ENCODE data around the gene PCDHAC2. TPM values are rescaled to one million over a fixed set of nuclear protein-coding genes. Genes with fewer than 3 reads are reported as not detected.

Gene PCDHAC2
- polyA plus RNA-seq, 2 of the 4 experiments (the other 2 are of a cell fraction) = 1.2 to 5.3 TPM

DNA sequence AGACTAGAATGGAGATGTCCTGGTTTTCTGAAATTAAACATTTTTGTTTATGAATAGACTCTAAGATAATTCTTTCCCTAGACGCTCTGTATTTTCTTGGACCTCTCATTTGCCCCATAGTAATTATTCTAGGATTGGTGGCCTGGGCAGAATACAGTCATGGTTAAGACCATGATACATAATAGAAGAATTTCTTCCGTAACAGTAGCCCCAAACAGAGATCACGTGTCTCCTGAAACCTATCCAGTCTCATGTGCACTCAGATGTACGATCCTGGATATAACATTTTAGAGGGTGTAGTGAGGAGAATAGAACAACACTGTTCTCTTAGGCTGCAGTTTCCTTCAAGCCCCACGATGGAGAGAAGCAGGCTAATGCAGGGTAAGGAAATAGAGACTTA lies 22.3 kb downstream of the PCDHAC2 start:
- CTCF ChIA-PET = interaction anchor here (1.1 to 2.3 kb wide), 3 partner anchors 15 to 119 kb away, joined by 3 to 6 read pairs (median 3); partner anchors contain the start of gene PCDHA11

DNA sequence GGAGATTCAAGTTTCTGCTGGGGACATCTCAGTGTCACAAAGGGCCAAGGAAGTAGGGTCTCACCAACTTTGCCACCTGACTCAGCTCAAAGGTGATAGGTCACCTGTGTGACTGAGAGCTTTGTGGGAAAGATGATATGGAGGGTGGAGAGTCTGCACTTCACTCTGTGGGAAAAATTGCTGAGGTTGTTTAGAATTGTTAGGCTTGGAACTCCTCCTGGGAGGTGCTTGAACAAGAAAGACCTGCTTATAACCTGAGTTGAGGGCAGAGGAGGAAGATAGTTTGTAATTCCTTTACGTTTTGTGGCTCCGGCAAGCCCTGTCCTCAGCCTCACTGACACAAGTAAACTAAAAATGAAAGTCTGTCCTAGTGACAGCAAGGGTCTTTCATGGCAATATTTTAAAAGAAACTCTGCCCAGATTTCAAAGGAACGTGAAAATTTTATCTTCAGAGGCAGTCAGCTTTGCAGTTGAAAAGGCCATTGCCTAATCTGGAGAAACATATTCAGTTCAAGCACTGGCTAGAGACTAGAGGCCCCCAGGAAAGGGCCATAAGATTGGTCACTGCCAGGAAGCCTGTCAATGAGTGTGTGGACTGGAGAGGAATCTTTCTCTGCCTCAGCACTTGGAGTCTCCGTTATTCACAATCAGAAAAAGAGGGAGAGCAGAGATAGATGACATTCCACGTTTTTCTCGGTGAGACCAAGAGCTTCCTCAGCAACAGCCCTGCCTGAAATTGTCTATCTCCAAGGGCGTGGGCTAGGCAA lies 23.2 kb downstream of the PCDHAC2 start:
- Histone ChIP-seq H3K27ac (no peak overlapping the region), H3K4me2 (no peak overlapping the region), H3K9me3 (no peaks in the 10 kb centered on the region), H3K4me3 (no peak overlapping the region), H3K4me1 (peaks cover 2% of the 10 kb centered on the region; the same call in 1 of the 3 replicates)
- ChIA-PET POLR2A (no interaction called here), CTCF (interaction anchor here (1.0 to 2.3 kb wide), 5 partner anchors 9 to 120 kb away, joined by 3 to 6 read pairs (median 3); partner anchors contain the start of gene PCDHA11)
- DNase-seq (ENCODE audit: low read depth in 1 of 2, low spot score in 1 of 2) = no peak
- WGBS (ENCODE audit: missing lambda C conversion rate) = 41% methylated on average over 7 of the region's 7 CpGs
- no peak for ATAC-seq
- no peak for FAIRE-seq
- TF ChIP-seq NR3C1 (IDR thresholded peaks at IDR 0.05) = no peak
- no peak for TF ChIP-seq RARB (CRISPR knock-in tag; IDR thresholded peaks at IDR 0.05)
- TF ChIP-seq HDAC2 (IDR thresholded peaks at IDR 0.05) = no peak
- TF ChIP-seq HOXA7 (CRISPR knock-in tag; IDR thresholded peaks at IDR 0.05) = no peak
- TF ChIP-seq RNF2 (IDR thresholded peaks at IDR 0.05; ENCODE audit: borderline replicate concordance, low read depth) = no peak
- TF ChIP-seq, protein P1, sequence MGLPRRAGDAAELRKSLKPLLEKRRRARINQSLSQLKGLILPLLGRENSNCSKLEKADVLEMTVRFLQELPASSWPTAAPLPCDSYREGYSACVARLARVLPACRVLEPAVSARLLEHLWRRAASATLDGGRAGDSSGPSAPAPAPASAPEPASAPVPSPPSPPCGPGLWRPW (IDR thresholded peaks at IDR 0.05) = no peak
- TF ChIP-seq NPAS2 (CRISPR knock-in tag; IDR thresholded peaks at IDR 0.05; ENCODE audit: borderline replicate concordance) = no peak
- TF ChIP-seq EP300 (IDR thresholded peaks at IDR 0.05) = no peak
- no peak for TF ChIP-seq ZFP36 (IDR thresholded peaks at IDR 0.05; ENCODE audit: borderline replicate concordance, partially characterized antibody)
- TF ChIP-seq, protein P2, sequence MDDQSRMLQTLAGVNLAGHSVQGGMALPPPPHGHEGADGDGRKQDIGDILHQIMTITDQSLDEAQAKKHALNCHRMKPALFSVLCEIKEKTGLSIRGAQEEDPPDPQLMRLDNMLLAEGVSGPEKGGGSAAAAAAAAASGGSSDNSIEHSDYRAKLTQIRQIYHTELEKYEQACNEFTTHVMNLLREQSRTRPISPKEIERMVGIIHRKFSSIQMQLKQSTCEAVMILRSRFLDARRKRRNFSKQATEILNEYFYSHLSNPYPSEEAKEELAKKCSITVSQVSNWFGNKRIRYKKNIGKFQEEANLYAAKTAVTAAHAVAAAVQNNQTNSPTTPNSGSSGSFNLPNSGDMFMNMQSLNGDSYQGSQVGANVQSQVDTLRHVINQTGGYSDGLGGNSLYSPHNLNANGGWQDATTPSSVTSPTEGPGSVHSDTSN (IDR thresholded peaks at IDR 0.05) = no peak
- no peak for TF ChIP-seq CHD2 (IDR thresholded peaks at IDR 0.05; ENCODE audit: low read length, partially characterized antibody)
- TF ChIP-seq, protein P3, sequence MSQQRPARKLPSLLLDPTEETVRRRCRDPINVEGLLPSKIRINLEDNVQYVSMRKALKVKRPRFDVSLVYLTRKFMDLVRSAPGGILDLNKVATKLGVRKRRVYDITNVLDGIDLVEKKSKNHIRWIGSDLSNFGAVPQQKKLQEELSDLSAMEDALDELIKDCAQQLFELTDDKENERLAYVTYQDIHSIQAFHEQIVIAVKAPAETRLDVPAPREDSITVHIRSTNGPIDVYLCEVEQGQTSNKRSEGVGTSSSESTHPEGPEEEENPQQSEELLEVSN (IDR thresholded peaks at IDR 0.05; ENCODE audit: borderline replicate concordance, low read depth) = no peak
- TF ChIP-seq ZSCAN20 (CRISPR knock-in tag; IDR thresholded peaks at IDR 0.05) = no peak
- TF ChIP-seq MYC (IDR thresholded peaks at IDR 0.05; ENCODE audit: borderline replicate concordance, low read length) = no peak
- TF ChIP-seq, protein P4, sequence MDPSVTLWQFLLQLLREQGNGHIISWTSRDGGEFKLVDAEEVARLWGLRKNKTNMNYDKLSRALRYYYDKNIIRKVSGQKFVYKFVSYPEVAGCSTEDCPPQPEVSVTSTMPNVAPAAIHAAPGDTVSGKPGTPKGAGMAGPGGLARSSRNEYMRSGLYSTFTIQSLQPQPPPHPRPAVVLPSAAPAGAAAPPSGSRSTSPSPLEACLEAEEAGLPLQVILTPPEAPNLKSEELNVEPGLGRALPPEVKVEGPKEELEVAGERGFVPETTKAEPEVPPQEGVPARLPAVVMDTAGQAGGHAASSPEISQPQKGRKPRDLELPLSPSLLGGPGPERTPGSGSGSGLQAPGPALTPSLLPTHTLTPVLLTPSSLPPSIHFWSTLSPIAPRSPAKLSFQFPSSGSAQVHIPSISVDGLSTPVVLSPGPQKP (IDR thresholded peaks at IDR 0.05; ENCODE audit: low read depth, low read length) = no peak

More for the DNA sequence above, 22.3 kb downstream of the PCDHAC2 start:
- H3K4me1 ChIP-seq = peaks cover 2% of the 10 kb centered on the region; the same call in 1 of the 3 replicates
- POLR2A ChIA-PET = no interaction called here
- FAIRE-seq (no peak), ATAC-seq (no peak), DNase-seq (ENCODE audit: low read depth in 1 of 2, low spot score in 1 of 2) (no peak)
- TF ChIP-seq CBX2 (IDR thresholded peaks at IDR 0.05; ENCODE audit: borderline replicate concordance, low read depth) (no peak), TFCP2L1 (CRISPR knock-in tag; IDR thresholded peaks at IDR 0.05) (no peak), KDM5A (IDR thresholded peaks at IDR 0.05) (no peak), GATA3 (IDR thresholded peaks at IDR 0.05; ENCODE audit: borderline replicate concordance) (no peak), RAD21 (conservative IDR thresholded peaks at IDR 0.05 in 1 of 2, IDR thresholded peaks at IDR 0.05 in 1 of 2) (no peak), HEYL (CRISPR knock-in tag; IDR thresholded peaks at IDR 0.05) (no peak), HOXB13 (CRISPR knock-in tag; IDR thresholded peaks at IDR 0.05; ENCODE audit: low read depth) (no peak), ZFP36 (IDR thresholded peaks at IDR 0.05; ENCODE audit: borderline replicate concordance, partially characterized antibody) (no peak), KDM1A (IDR thresholded peaks at IDR 0.05; ENCODE audit: low read depth) (no peak), NFE2L2 (conservative IDR thresholded peaks at IDR 0.05; ENCODE audit: low read length) (no peak), CEBPB (IDR thresholded peaks at IDR 0.05) (no peak)
- H3K4me2 ChIP-seq = no peak overlapping the region
- WGBS (ENCODE audit: missing lambda C conversion rate) = 46% methylated on average over 5 of the region's 5 CpGs
- H3K27ac ChIP-seq = no peak overlapping the region
- H3K4me3 ChIP-seq = no peak overlapping the region
- no peaks in the 10 kb centered on the region for H3K9me3 ChIP-seq

Data from A549 (cell line).